GM21723 (cell line): ENCODE results near the gene TMEM109.
A peak's percentile ranks its signal among the peaks of the same experiment; 100 is the strongest.

Source experiments
- ATAC-seq: cut with Tn5 transposase; IDR thresholded peaks from one replicate; pipeline ENCODE4 v1.9.1; 2021; ENCODE audit warnings: mild to moderate bottlenecking, moderate library complexity; ENCODE audit not compliant: unreplicated experiment

TMEM109 gene

GRCh38 chr11:60913793-60914632 lies at the start of gene TMEM109:
Gene TMEM109, plus strand, starts transcription at chr11:60914158. Its CDS starts 5,536 bp downstream, at chr11:60919694.
- ATAC-seq: peak; percentile 40

- ATAC-seq: no peak
Observed at GRCh38 chr11:60864856-60865513, 49.0 kb upstream of the TMEM109 start.

- no peak for ATAC-seq
Observed at GRCh38 chr11:60866911-60867870, 46.8 kb upstream of the TMEM109 start, which contains the start of gene ZP1. Gene ZP1, plus strand, starts transcription at chr11:60867542. Its CDS starts 20 bp downstream, at chr11:60867562.

- ATAC-seq: no peak
Observed at GRCh38 chr11:60867871-60868681, 45.9 kb upstream of the TMEM109 start.

- ATAC-seq: no peak
Observed at GRCh38 chr11:60868682-60869450, 45.1 kb upstream of the TMEM109 start.

GRCh38 chr11:60869451-60869825 lies 44.5 kb upstream of the TMEM109 start:
- no peak for ATAC-seq

- no peak for ATAC-seq
Observed at GRCh38 chr11:60870276-60870675, 43.7 kb upstream of the TMEM109 start.

- no peak for ATAC-seq
Observed at GRCh38 chr11:60870733-60871377, 43.1 kb upstream of the TMEM109 start.

- ATAC-seq: no peak
Observed at GRCh38 chr11:60871378-60872061, 42.4 kb upstream of the TMEM109 start.

- ATAC-seq: no peak
Observed at GRCh38 chr11:60872124-60872960, 41.6 kb upstream of the TMEM109 start.

- ATAC-seq: no peak
Observed at GRCh38 chr11:60872961-60873524, 40.9 kb upstream of the TMEM109 start.

- ATAC-seq: no peak
Observed at GRCh38 chr11:60873533-60873932, 40.4 kb upstream of the TMEM109 start.

- ATAC-seq: no peak
Observed at GRCh38 chr11:60874421-60875365, 39.3 kb upstream of the TMEM109 start.

GRCh38 chr11:60875366-60876167 lies 38.4 kb upstream of the TMEM109 start:
- no peak for ATAC-seq

GRCh38 chr11:60876168-60876485 lies 37.8 kb upstream of the TMEM109 start:
- no peak for ATAC-seq
